Measurements from ENCODE around the gene ABAT.

ABAT gene

GRCh38 chr16:8758022-8758421 lies 83.6 kb downstream of the ABAT start:
- no peak for TF ChIP-seq CTCF (IDR thresholded peaks at IDR 0.05; ENCODE audit: low read depth, low read length, missing control alignments)
- DNase-seq (ENCODE audit: low read depth) = no peak
- no peak overlapping the region for H3K4me3 ChIP-seq (ENCODE audit: low read depth, low read length)

GRCh38 chr16:8760021-8760420 lies 85.6 kb downstream of the ABAT start:
- no peak overlapping the region for H3K4me3 ChIP-seq (ENCODE audit: low read depth, low read length)
- no peak for TF ChIP-seq CTCF (IDR thresholded peaks at IDR 0.05; ENCODE audit: low read depth, low read length, missing control alignments)
- no peak for DNase-seq (ENCODE audit: low read depth)

- DNase-seq (ENCODE audit: low read depth) = no peak
- H3K4me3 ChIP-seq (ENCODE audit: low read depth, low read length) = no peak overlapping the region
- TF ChIP-seq CTCF (IDR thresholded peaks at IDR 0.05; ENCODE audit: low read depth, low read length, missing control alignments) = no peak
Measured at GRCh38 chr16:8761078-8761477, 86.7 kb downstream of the ABAT start.

- TF ChIP-seq CTCF (IDR thresholded peaks at IDR 0.05; ENCODE audit: low read depth, low read length, missing control alignments) = no peak
- no peak overlapping the region for H3K4me3 ChIP-seq (ENCODE audit: low read depth, low read length)
- DNase-seq (ENCODE audit: low read depth) = no peak
Measured at GRCh38 chr16:8762254-8762653, 87.8 kb downstream of the ABAT start.

- no peak overlapping the region for H3K4me3 ChIP-seq (ENCODE audit: low read depth, low read length)
- no peak for TF ChIP-seq CTCF (IDR thresholded peaks at IDR 0.05; ENCODE audit: low read depth, low read length, missing control alignments)
- no peak for DNase-seq (ENCODE audit: low read depth)
Measured at GRCh38 chr16:8763083-8763482, 88.7 kb downstream of the ABAT start.

- TF ChIP-seq CTCF (IDR thresholded peaks at IDR 0.05; ENCODE audit: low read depth, low read length, missing control alignments) = no peak
- DNase-seq (ENCODE audit: low read depth) = no peak
- H3K4me3 ChIP-seq (ENCODE audit: low read depth, low read length) = no peak overlapping the region
Measured at GRCh38 chr16:8763899-8764298, 89.5 kb downstream of the ABAT start.

GRCh38 chr16:8764525-8765250 lies 90.3 kb downstream of the ABAT start:
- TF ChIP-seq CTCF (IDR thresholded peaks at IDR 0.05; ENCODE audit: low read depth, low read length, missing control alignments) = no peak
- no peak for DNase-seq (ENCODE audit: low read depth)
- no peak overlapping the region for H3K4me3 ChIP-seq (ENCODE audit: low read depth, low read length)
